ENCODE measurements around the gene NAP1L5.

The NAP1L5 gene

DNA sequence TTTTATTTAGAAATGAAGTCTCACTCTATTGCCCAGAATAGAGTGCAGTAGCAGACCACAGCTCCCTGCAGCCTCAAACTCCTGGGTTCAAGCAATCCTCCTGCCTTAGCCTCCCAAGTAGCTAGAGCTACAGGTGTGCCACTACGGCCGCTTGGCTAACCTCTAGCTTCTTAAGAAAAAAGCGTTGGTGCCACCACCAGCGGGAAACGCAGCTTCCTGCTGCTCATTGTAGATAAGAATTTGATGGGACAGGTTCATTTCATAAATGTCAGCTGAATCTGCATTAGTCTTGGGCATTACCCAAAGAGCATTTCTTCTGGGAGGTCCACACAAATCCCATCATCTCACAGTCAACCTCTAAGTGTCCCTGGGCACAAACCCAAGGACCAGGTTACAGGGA, 33.2 kb upstream of the NAP1L5 start:
- TF ChIP-seq, protein P1, sequence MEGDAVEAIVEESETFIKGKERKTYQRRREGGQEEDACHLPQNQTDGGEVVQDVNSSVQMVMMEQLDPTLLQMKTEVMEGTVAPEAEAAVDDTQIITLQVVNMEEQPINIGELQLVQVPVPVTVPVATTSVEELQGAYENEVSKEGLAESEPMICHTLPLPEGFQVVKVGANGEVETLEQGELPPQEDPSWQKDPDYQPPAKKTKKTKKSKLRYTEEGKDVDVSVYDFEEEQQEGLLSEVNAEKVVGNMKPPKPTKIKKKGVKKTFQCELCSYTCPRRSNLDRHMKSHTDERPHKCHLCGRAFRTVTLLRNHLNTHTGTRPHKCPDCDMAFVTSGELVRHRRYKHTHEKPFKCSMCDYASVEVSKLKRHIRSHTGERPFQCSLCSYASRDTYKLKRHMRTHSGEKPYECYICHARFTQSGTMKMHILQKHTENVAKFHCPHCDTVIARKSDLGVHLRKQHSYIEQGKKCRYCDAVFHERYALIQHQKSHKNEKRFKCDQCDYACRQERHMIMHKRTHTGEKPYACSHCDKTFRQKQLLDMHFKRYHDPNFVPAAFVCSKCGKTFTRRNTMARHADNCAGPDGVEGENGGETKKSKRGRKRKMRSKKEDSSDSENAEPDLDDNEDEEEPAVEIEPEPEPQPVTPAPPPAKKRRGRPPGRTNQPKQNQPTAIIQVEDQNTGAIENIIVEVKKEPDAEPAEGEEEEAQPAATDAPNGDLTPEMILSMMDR (IDR thresholded peaks at IDR 0.05; ENCODE audit: insufficient read depth, low read length, poor library complexity, severe bottlenecking), result no peak
- TF ChIP-seq EZH2phosphoT487 (conservative IDR thresholded peaks at IDR 0.05; ENCODE audit: low read length), result no peak
- Histone ChIP-seq H3K4me2 (ENCODE audit: low read depth, low read length, poor library complexity, severe bottlenecking) (no peak overlapping the region), H3K27me3 (ENCODE audit: low read length) (no peaks in the 10 kb centered on the region), H3K36me3 (ENCODE audit: low read length) (no peaks in the 10 kb centered on the region), H3F3A (ENCODE audit: insufficient read depth) (no peaks in the 10 kb centered on the region), H4K20me1 (ENCODE audit: low read depth, low read length) (no peaks in the 10 kb centered on the region), H3K27ac (ENCODE audit: low read depth, low read length) (no peak overlapping the region), H3K4me3 (ENCODE audit: insufficient read depth, low read length, poor library complexity, severe bottlenecking) (no peak overlapping the region), H3K9me3 (ENCODE audit: insufficient read depth, low read length) (no peaks in the 10 kb centered on the region), H2AFZ (ENCODE audit: low read depth, low read length, severe bottlenecking) (no peak overlapping the region), H3K9ac (ENCODE audit: low read length) (no peak overlapping the region), H3K79me2 (ENCODE audit: insufficient read depth, low read length) (no peaks in the 10 kb centered on the region), H3K9me2 (replicated peaks; ENCODE audit: insufficient read depth, low read length) (no peaks in the 10 kb centered on the region)

DNA sequence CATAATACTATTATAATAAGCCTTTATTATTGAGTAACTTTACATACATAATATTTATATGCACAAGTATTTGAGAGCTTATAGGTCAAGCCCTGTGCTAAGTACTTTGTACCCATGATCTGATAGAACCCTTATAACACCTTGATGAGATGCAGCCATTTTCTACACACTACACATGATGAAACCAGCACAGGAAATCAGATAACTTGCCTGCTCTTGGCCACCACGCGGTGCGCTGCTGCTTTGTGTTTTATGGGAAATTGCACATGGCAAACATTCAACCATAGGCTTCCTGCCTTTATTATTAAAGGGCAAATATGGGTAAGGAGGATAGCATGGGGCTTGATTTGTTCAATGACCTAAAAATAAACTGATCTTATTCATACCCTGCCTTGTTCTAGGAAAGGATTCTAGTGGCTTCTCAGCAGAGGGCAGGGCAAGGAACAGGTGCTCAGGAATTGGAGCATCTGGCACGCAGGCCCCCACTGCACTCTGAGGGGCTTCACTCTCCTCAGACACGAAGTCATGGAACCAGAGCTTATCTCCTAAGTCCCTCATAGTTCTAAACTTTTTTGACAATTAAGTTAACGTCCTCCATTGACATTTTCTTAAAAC, 31.6 kb upstream of the NAP1L5 start:
- TF ChIP-seq, protein P1 (IDR thresholded peaks at IDR 0.05; ENCODE audit: insufficient read depth, low read length, poor library complexity, severe bottlenecking), result no peak
- TF ChIP-seq EZH2phosphoT487 (conservative IDR thresholded peaks at IDR 0.05; ENCODE audit: low read length), result no peak
- H3K4me2 ChIP-seq (ENCODE audit: low read depth, low read length, poor library complexity, severe bottlenecking), result no peak overlapping the region
- no peak overlapping the region for H3K9ac ChIP-seq (ENCODE audit: low read length)
- H3K4me3 ChIP-seq (ENCODE audit: insufficient read depth, low read length, poor library complexity, severe bottlenecking), result no peak overlapping the region
- no peak overlapping the region for H2AFZ ChIP-seq (ENCODE audit: low read depth, low read length, severe bottlenecking)
- no peaks in the 10 kb centered on the region for H3K36me3 ChIP-seq (ENCODE audit: low read length)
- H3K27me3 ChIP-seq (ENCODE audit: low read length), result no peaks in the 10 kb centered on the region
- no peaks in the 10 kb centered on the region for H4K20me1 ChIP-seq (ENCODE audit: low read depth, low read length)
- H3K9me3 ChIP-seq (ENCODE audit: insufficient read depth, low read length), result no peaks in the 10 kb centered on the region
- H3K27ac ChIP-seq (ENCODE audit: low read depth, low read length), result no peak overlapping the region
- H3K9me2 ChIP-seq (replicated peaks; ENCODE audit: insufficient read depth, low read length), result no peaks in the 10 kb centered on the region
- no peaks in the 10 kb centered on the region for H3K79me2 ChIP-seq (ENCODE audit: insufficient read depth, low read length)
- H3F3A ChIP-seq (ENCODE audit: insufficient read depth), result no peaks in the 10 kb centered on the region

DNA sequence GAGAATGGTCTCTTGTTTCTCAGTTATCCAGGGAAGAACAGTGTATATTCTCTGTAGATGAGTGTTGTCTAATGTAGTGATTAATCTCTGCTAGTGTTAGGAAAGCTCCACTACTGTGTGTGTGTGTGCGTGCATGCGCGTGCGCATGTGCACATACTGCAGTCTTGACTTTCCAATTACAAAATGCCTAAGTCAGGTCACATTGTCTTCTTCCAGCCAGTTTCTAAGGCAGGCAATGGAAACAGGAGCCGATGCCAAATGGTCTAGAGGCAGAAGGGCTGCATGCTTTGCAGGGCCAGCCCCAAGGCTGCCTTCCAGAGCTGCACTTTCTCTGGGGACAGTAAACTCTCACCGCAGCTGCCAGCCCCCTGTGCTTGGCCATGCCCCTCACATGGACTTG, 30.5 kb upstream of the NAP1L5 start:
- H3K9me2 ChIP-seq (replicated peaks; ENCODE audit: insufficient read depth, low read length), result no peaks in the 10 kb centered on the region
- H3K4me2 ChIP-seq (ENCODE audit: low read depth, low read length, poor library complexity, severe bottlenecking), result no peak overlapping the region
- H3F3A ChIP-seq (ENCODE audit: insufficient read depth), result no peaks in the 10 kb centered on the region
- no peak overlapping the region for H3K4me3 ChIP-seq (ENCODE audit: insufficient read depth, low read length, poor library complexity, severe bottlenecking)
- TF ChIP-seq, protein P1 (IDR thresholded peaks at IDR 0.05; ENCODE audit: insufficient read depth, low read length, poor library complexity, severe bottlenecking), result no peak
- no peak for TF ChIP-seq EZH2phosphoT487 (conservative IDR thresholded peaks at IDR 0.05; ENCODE audit: low read length)
- H3K9ac ChIP-seq (ENCODE audit: low read length), result no peak overlapping the region
- H3K27me3 ChIP-seq (ENCODE audit: low read length), result no peaks in the 10 kb centered on the region
- no peak overlapping the region for H3K27ac ChIP-seq (ENCODE audit: low read depth, low read length)
- no peaks in the 10 kb centered on the region for H3K36me3 ChIP-seq (ENCODE audit: low read length)
- H3K9me3 ChIP-seq (ENCODE audit: insufficient read depth, low read length), result no peaks in the 10 kb centered on the region
- no peaks in the 10 kb centered on the region for H4K20me1 ChIP-seq (ENCODE audit: low read depth, low read length)
- no peaks in the 10 kb centered on the region for H3K79me2 ChIP-seq (ENCODE audit: insufficient read depth, low read length)
- no peak overlapping the region for H2AFZ ChIP-seq (ENCODE audit: low read depth, low read length, severe bottlenecking)
